ENCODE data around the gene CCDC97.

CCDC97 gene

DNA sequence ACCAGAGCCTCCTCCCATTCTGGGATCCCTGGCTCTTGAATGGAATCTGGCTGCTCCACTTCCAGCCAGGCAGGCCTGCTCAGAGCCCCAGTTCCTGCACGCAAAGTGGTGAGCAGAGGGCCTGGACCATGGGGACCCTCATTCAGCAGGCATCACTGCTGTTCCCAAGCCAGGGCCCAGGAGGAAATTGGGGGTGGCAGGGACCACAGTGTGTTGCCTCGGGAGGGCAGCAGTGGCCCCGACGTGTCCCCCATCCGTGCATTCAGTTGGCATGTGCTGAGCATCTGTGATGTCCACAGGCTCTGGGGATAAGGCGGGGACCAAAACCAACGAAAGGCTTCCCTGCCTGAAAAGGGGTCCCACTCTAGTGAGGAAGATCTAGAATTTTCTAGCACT lies 11.2 kb downstream of the CCDC97 start:
- DNase-seq = no peak

GRCh38 chr19:41321600-41322270 lies 11.8 kb downstream of the CCDC97 start:
- no peak for DNase-seq

DNA sequence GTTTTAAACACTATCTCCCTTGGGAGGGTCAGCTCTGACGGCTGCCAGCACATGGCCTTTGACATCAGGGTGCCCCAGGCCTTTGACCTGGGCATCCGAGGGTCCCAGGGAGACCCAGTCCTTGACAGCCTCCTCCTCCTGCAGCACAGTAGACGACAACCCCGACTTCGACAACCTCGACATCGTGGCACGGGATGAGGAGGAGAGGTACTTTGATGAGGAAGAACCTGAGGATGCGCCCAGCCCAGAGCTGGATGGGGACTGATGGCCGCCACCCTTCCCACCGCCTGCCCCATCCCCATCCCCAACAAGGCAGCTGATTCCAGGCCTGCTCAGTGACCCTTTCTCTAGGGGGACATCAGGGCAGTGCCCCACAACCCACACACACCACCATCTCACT lies 12.5 kb downstream of the CCDC97 start:
- DNase-seq = no peak

DNA sequence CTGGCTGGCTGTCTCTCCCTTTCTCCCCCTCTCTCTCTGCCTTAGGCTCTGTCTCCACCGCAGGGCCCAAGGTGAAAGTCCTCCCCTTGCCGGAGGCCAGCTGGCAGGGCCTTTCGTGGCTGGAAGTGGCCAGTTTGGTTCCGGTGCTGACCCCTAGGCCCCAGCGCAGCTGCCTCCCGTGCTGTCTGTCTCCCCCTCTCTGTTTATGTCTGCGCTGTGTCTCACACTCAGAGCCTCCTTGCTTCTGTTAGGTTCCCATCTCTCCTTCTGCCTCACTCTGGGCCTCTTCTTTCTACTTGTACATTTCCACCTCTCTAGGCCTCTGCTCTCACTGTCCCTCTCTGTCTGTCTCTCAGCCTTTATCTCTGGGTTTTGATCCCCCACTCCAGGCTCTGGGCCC lies 13.1 kb downstream of the CCDC97 start:
- no peak for DNase-seq

GRCh38 chr19:41323430-41324125 lies 13.6 kb downstream of the CCDC97 start:
- DNase-seq = no peak

GRCh38 chr19:41324231-41324702 lies 14.3 kb downstream of the CCDC97 start:
- DNase-seq = no peak

GRCh38 chr19:41324921-41325639 lies 15.1 kb downstream of the CCDC97 start:
- no peak for DNase-seq

- no peak for DNase-seq
Observed at GRCh38 chr19:41325640-41325946, 15.6 kb downstream of the CCDC97 start.

GRCh38 chr19:41325947-41326706 lies 16.2 kb downstream of the CCDC97 start:
- DNase-seq = no peak

DNA sequence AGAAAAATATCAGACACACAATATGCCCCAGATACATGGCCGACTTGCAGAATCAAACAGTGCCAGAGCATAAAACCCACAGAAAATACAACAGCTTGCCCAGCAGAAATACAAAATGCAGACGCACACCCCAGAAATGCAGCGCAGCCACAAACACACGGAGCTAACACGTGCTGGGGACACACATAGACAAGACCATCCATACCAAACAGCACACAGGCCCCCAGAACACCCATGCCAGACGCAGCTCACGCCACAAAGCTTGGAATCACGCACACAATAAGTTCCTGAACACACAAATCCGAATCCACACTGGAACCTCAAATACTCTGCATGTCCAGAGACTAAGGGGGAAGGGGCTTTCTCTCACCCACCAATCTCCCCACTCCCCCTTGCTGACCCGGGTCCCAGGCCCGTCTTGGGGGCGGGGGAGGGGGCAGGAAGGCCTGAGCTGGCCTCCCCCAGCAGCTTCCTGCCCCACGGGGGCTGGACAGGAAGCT lies 17.2 kb downstream of the CCDC97 start:
- DNase-seq = no peak

GRCh38 chr19:41327576-41328156 lies 17.7 kb downstream of the CCDC97 start:
- DNase-seq = peak; percentile 71 to 80

- no peak for DNase-seq
Observed at GRCh38 chr19:41328157-41328841, 18.3 kb downstream of the CCDC97 start.

DNA sequence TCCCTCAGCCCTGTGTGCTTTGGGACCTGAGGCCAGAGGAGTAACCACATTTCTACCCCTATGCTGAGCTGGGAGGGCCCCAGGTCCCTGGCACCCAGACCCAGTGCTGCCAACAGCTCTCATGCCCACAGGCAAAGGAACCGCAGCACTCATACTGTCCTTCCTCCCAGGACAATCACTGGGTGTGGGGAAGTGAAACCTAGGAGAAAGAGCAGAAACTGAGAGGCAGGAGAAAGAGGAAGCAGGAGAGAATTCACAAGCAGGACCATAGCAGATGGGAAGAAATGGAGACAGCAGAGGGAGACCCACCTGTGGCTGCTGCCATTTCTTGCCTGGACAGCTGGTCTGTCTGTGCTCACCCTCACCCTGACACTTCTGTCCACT lies 18.9 kb downstream of the CCDC97 start:
- no peak for DNase-seq

- DNase-seq = no peak
Observed at GRCh38 chr19:41330481-41330880, 20.5 kb downstream of the CCDC97 start.

DNA sequence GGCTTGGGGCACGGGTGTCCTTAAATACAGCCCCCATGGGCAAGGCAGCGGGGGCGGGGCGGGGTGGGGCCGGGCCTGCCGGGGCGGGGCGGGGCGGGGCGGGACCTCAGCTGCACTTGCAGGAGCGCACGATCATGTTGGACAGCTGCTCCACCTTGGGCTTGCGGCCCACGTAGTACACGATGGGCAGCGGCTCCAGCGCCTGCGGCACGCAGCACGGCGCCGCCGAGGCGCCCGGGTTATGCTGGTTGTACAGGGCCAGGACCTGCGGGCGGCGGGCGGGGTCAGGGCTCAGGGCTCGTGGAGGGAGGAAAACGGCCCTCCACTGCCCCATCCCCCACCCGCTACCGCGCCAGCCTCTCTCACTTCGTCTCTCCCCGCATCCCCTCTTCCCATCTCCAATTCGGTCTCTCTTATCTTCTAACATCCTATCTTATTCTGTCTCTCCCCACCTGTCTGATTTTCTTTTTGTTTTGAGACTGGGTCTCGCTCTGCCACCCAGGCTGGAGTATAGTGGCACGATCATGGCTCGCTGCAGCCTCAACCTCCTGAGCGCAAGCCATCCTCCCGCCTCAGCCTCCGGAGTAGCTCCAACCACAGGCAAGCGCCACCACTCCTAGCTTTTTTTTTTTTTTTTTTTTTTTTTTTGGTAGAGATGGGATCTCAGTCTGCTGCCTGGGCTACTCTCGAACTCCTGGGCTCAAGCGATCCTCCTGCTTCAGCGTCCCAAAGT lies 21.1 kb downstream of the CCDC97 start:
- DNase-seq = no peak

DNA sequence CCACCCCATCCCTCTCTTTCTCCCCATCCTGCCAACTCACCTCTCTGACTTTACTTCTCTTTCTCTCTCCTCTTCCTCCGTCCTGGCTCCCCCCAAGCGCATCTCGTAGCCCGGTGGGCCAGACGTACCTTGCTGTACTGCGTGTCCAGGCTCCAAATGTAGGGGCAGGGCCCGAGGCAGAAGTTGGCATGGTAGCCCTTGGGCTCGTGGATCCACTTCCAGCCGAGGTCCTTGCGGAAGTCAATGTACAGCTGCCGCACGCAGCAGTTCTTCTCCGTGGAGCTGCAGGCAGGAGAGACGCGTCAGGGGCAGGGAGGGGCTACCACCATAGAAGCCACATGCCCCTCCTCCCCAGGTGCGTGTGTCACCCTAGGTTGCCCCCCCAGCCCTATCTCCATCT lies 22.0 kb downstream of the CCDC97 start:
- no peak for DNase-seq

- no peak for DNase-seq
Observed at GRCh38 chr19:41332468-41332867, 22.5 kb downstream of the CCDC97 start.

DNA sequence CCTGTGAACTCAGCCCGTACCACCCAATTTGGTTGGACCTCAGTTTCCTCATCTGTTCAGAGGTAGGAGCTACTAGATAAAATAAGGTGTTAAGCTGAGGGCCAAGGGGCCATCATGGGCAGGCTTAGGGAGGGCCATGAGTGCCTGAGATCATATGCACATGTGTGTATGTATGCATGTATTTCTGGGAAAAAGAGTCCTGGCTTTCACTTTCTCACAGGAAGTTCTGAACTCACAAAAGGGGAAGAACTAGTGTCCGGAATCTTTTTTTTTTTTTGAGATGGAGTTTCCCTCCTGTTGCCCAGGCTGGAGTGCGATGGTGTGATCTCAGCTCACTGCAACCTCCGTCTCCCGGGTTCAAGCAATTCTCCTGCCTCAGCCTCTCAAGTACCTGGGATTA lies 24.8 kb downstream of the CCDC97 start:
- DNase-seq = no peak

DNA sequence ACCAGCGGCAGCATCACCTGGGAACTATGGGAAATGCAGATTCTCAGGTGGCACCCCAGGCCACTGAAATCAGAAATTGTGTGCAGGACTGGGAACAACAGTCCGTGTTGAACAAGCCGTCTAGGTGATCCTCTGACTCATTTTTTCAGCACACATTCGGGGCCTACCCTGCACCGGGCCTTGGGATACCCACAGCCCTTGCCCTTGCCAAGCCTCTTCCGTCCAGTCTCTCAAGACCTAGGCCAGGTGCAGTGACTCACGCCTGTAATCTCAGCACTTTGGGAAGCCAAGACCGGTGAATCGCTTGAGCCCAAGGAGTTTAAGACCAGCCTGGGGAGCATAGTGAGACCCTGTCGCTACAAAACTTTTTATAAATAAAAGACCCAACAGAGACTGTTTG lies 25.5 kb downstream of the CCDC97 start:
- DNase-seq = no peak

DNA sequence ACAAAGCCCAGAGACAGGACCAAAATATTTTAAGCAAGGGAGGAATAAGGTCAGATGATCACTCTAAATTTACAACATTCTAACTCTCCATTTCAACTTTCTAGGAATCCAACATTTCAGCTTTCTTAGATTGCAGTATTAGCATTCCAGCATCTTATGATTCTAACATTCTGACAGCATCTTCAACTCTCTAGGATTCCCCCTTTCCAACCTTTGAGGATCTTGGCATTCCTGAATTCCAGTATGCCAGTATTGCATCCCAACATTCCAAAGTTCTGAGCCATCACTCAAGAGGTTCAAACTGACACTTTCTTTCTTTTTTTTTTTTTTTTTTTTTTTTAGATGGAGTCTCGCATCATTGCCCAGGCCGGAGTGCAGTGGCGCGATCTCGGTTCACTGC lies 30.0 kb downstream of the CCDC97 start:
- no peak for DNase-seq

DNA sequence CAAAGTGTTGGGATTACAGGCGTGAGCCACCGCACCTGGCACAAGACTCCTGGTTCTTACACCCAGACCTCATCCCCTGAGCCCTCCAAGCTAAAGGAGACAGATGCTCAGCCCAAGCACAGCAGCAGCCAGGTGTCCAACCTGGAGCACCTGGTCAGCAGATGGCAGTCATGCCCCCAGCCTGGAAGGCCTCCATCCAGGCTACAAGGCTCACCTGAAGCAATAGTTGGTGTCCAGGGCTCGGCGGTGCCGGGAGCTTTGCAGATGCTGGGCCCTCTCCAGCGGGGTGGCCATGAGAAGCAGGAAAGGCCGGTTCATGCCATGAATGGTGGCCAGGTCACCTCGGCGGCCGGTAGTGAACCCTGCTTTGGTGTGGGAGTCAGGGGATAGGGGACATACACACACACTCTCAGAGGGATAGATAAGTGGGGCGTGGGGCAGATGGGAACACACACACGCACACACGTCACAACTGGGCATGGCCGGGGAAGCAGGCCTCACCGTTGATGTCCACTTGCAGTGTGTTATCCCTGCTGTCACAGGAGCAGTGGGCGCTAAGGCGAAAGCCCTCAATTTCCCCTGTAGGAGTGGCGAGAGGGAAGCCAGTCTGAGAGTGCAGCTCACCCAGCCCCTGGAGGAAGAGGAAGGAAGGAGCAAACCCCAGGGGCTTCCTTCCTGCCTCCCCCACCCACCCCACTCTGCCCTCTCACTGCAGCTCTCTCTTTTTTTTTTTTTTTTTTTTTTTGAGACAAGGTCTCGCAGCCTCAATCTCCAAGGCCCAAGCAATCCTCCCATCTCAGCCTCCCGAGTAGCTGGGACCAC lies 31.9 kb downstream of the CCDC97 start:
- DNase-seq = no peak

Measured in activated CD4-positive, alpha-beta T cell treated with anti-CD3 and anti-CD28 coated beads, Interleukin-2, amount 50 U/mL, for 4 hours (primary cell).